Measurements from ENCODE around the gene MYO5C. TPM values are rescaled to one million over a fixed set of nuclear protein-coding genes. Genes with fewer than 3 reads are reported as not detected.

Gene MYO5C
- total and polyA plus RNA-seq, 2 of the 8 experiments (the other 6 are each of a cell fraction or from before 2014, with no cell fraction given): 8.2 to 26.7 TPM

DNA sequence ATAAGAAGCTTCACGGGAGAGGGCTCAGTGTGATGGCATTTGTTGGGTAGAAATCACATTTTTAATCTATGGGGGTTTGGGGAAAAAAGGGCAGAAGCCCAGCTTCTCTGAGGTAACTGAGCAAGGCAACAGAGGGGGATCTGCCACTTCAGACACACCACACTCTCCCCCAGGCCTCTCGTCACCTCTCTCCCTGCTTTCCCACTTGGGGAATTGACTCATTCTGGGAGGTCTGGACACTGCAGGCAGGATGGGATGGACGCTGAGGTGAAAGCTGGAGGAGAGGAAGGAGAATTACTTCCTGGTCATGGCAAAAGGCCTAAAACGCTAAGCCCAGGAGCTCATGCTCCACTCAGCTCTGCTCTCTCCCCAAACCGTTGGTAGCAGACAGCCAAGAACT lies 33.2 kb downstream of the MYO5C start:
- WGBS, 2 experiments (ENCODE audit: extremely low coverage in 1 of 2, insufficient coverage in 1 of 2, insufficient read length in 1 of 2, insufficient replicate concordance in 2 of 2, low coverage in 1 of 2, low lambda C conversion rate in 2 of 2, missing lambda C conversion rate in 1 of 2): 72% methylated on average over 5 of the region's 5 CpGs; no CpG with 5 or more reads in 1 of the 2 experiments
- no peak for TF ChIP-seq KDM1A (IDR thresholded peaks at IDR 0.05; ENCODE audit: borderline replicate concordance, low read length)
- TF ChIP-seq ATF3 (IDR thresholded peaks at IDR 0.05; ENCODE audit: insufficient read depth, low read depth, low read length): no peak
- TF ChIP-seq, protein P1, sequence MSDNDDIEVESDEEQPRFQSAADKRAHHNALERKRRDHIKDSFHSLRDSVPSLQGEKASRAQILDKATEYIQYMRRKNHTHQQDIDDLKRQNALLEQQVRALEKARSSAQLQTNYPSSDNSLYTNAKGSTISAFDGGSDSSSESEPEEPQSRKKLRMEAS (IDR thresholded peaks at IDR 0.05): no peak
- TF ChIP-seq ASH2L (IDR thresholded peaks at IDR 0.05; ENCODE audit: low read length): no peak
- TF ChIP-seq TAF1 (IDR thresholded peaks at IDR 0.05; ENCODE audit: low read depth, low read length): no peak
- no peak for TF ChIP-seq CBX5 (IDR thresholded peaks at IDR 0.05; ENCODE audit: low read depth, low read length)
- no peak for TF ChIP-seq HDAC2 (IDR thresholded peaks at IDR 0.05; ENCODE audit: borderline replicate concordance in 1 of 2, low read depth in 2 of 2, low read length in 2 of 2)
- TF ChIP-seq CBX8 (IDR thresholded peaks at IDR 0.05; ENCODE audit: borderline replicate concordance, low read depth, low read length): no peak
- no peak for TF ChIP-seq MAFK (IDR thresholded peaks at IDR 0.05; ENCODE audit: low read depth, low read length)
- no peak for TF ChIP-seq EP300 (IDR thresholded peaks at IDR 0.05; ENCODE audit: borderline replicate concordance in 1 of 2, low read depth in 2 of 2, low read length in 2 of 2)
- no peak for TF ChIP-seq NANOG (IDR thresholded peaks at IDR 0.05; ENCODE audit: insufficient read depth, low read depth, low read length, poor library complexity, severe bottlenecking)
- no peak for TF ChIP-seq SIRT6 (IDR thresholded peaks at IDR 0.05; ENCODE audit: low read length)

More for the DNA sequence above, 33.2 kb downstream of the MYO5C start:
- ChIA-PET CTCF (ENCODE audit: partially characterized antibody) (interaction anchor here (0.5 to 2.4 kb wide), 7 partner anchors 12 to 472 kb away, joined by 3 to 7 read pairs (median 4); no protein-coding TSS in a partner anchor), POLR2A (ENCODE audit: partially characterized antibody) (interaction anchor here (0.8 to 2.2 kb wide), 10 partner anchors 15 to 485 kb away, joined by 3 to 8 read pairs (median 6); partner anchors contain the start of gene MYO5C)
- Histone ChIP-seq H3K23ac (ENCODE audit: insufficient read length) (no peak overlapping the region), H3K9ac (replicated peaks in 1 of 4; ENCODE audit: extremely low read depth in 1 of 4, low read depth in 3 of 4, low read length in 3 of 4) (peak overlapping the region in 2 of 4 experiments; percentile 0 to 29; a peak in 4 of 7 replicates), H2AFZ (ENCODE audit: low read length) (no peak overlapping the region), H3K27ac (ENCODE audit: low read depth, low read length) (peak overlapping the region; percentile 88), H2BK5ac (ENCODE audit: low read depth, low read length) (peak overlapping the region; percentile 26), H4K5ac (ENCODE audit: insufficient read length, low read depth, low read length) (peak overlapping the region; percentile 31), H3K4me3 (ENCODE audit: extremely low read depth in 1 of 4, insufficient read depth in 2 of 4, low read depth in 3 of 4, low read length in 4 of 4) (peak overlapping the region in 1 of 4 experiments; percentile 15; a peak in 1 of 8 replicates), H2AK5ac (ENCODE audit: low read depth, low read length) (peak overlapping the region; percentile 29; the same call in 1 of the 2 replicates), H4K91ac (replicated peaks; ENCODE audit: insufficient read length, low read length) (peak overlapping the region; percentile 12), H3K79me1 (ENCODE audit: low read depth, low read length) (peaks cover 4% of the 10 kb centered on the region; the same call in 1 of the 2 replicates), H3K4me1 (replicated peaks in 1 of 4; ENCODE audit: control insufficient read depth in 3 of 4, insufficient read depth in 4 of 4, low read length in 3 of 4) (peaks cover 15 to 28% (median 20%) of the 10 kb centered on the region in 4 experiments), H2BK12ac (ENCODE audit: low read depth, low read length) (peak overlapping the region; percentile 12), H3K79me2 (ENCODE audit: control insufficient read depth in 1 of 2, insufficient read depth in 2 of 2, low read length in 2 of 2) (no peaks in the 10 kb centered on the region), H3K56ac (replicated peaks; ENCODE audit: insufficient read length, low read depth, low read length) (no peak overlapping the region), H3K18ac (ENCODE audit: extremely low read depth, low read length) (peak overlapping the region; percentile 2), H3K4ac (replicated peaks; ENCODE audit: insufficient read length, low read depth, low read length) (no peak overlapping the region), H3K36me3 (ENCODE audit: control insufficient read depth in 2 of 4, insufficient read depth in 4 of 4, low read length in 3 of 4) (peaks cover 0 to 27% (median 3%) of the 10 kb centered on the region in 4 experiments; a peak in 6 of 8 replicates), H3K14ac (ENCODE audit: insufficient read length) (no peak overlapping the region), H2BK120ac (replicated peaks; ENCODE audit: low read depth, low read length) (peak overlapping the region; percentile 22), H3K4me2 (ENCODE audit: insufficient read depth in 1 of 2, low read depth in 2 of 2, low read length in 2 of 2) (peak overlapping the region; percentile 26; a peak in 2 of 4 replicates), H3K27me3 (replicated peaks in 1 of 4; ENCODE audit: control insufficient read depth in 3 of 4, extremely low read depth in 1 of 4, insufficient read depth in 3 of 4, low read length in 3 of 4) (no peaks in the 10 kb centered on the region), H3K23me2 (ENCODE audit: low read depth, low read length) (no peaks in the 10 kb centered on the region), H2BK15ac (ENCODE audit: low read length) (no peak overlapping the region), H2BK20ac (ENCODE audit: low read length) (no peak overlapping the region), H3K9me3 (ENCODE audit: insufficient read depth in 2 of 2, low read depth in 1 of 2, low read length in 1 of 2) (no peaks in the 10 kb centered on the region), H4K20me1 (replicated peaks in 1 of 2; ENCODE audit: control insufficient read depth in 1 of 2, insufficient read depth in 2 of 2, low read length in 2 of 2) (no peaks in the 10 kb centered on the region), H4K8ac (ENCODE audit: extremely low read depth, insufficient read depth, low read length) (0 out of 2 replicates have a peak overlapping the region, but pooled peaks have one; percentile 66)
- FAIRE-seq (no peak), DNase-seq (ENCODE audit: low read depth in 1 of 2, low spot score in 2 of 2) (no peak)

Data from H1 (cell line).